Endothelial cell (in vitro differentiated cells): Measurements from ENCODE around the gene AP3B1. TPM values are rescaled to one million over a fixed set of nuclear protein-coding genes. Genes with fewer than 3 reads are reported as not detected.

Experiments used
- DNase-seq: peaks from one replicate; pipeline ENCODE4 v3.0.0; 2021; ENCODE audit warnings: low spot score
- H3K27ac Mint-ChIP-seq: one replicate; pipeline ENCODE4 v1.8.0; 2021; ENCODE audit warnings: mixed read lengths, inconsistent platforms; ENCODE audit not compliant: unreplicated experiment
- H3K27me3 Mint-ChIP-seq: one replicate; pipeline ENCODE4 v1.8.0; 2021; ENCODE audit warnings: mild to moderate bottlenecking, moderate library complexity, mixed read lengths, inconsistent platforms; ENCODE audit not compliant: unreplicated experiment
- H3K36me3 Mint-ChIP-seq: one replicate; pipeline ENCODE4 v1.8.0; 2021; ENCODE audit warnings: mild to moderate bottlenecking, low read depth, mixed read lengths, inconsistent platforms; ENCODE audit not compliant: unreplicated experiment
- H3K4me1 Mint-ChIP-seq: one replicate; pipeline ENCODE4 v1.8.0; 2021; ENCODE audit warnings: mild to moderate bottlenecking, mixed read lengths, inconsistent platforms; ENCODE audit not compliant: unreplicated experiment
- H3K4me3 Mint-ChIP-seq: one replicate; pipeline ENCODE4 v1.8.0; 2021; ENCODE audit warnings: mild to moderate bottlenecking, mixed read lengths, inconsistent platforms; ENCODE audit not compliant: unreplicated experiment
- H3K9me3 Mint-ChIP-seq: one replicate; pipeline ENCODE4 v1.8.0; 2021; ENCODE audit warnings: mixed read lengths, inconsistent platforms; ENCODE audit not compliant: unreplicated experiment
- total RNA-seq: library from RNA; stranded (reverse); fragmentation: NEBNext Ultra II Directional; extraction: Animal tissue kit (Norgen Biotek cat#: 25700); gene quantifications from one replicate; pipeline ENCODE4 v1.2.1, GENCODE V29; 2021; ENCODE audit not compliant: unreplicated experiment
- TF ChIP-seq, protein P1 (sequence below): fragments of 200-600 bp; sonication (generic); IDR thresholded peaks from one replicate; pipeline ENCODE4 v1.5.0; 2021; ENCODE audit warnings: antibody characterized with exemption; ENCODE audit not compliant: unreplicated experiment

Gene AP3B1
- total RNA-seq, 1 donor from 2014 or later: 60.9 TPM

DNA sequence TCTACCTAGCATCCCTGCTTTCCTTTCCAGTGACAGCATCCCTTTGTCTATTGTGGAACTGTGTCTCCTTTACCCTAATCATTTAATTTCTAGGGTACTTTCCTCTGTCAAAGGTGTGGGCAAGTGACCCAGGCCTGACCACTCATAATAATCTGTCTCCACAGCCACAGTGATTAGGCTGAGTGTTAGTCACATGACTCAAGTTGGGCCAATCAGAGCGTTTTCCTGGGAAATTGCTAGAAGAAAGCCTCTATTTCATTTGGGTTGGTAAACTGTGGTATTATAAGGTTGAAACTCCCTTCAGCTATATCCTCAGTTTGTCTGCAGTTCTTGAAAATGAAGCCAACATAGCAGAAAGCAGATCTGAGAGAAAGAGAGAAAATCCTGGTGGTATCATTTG lies 14.2 kb upstream of the AP3B1 start:
- TF ChIP-seq, protein P1, sequence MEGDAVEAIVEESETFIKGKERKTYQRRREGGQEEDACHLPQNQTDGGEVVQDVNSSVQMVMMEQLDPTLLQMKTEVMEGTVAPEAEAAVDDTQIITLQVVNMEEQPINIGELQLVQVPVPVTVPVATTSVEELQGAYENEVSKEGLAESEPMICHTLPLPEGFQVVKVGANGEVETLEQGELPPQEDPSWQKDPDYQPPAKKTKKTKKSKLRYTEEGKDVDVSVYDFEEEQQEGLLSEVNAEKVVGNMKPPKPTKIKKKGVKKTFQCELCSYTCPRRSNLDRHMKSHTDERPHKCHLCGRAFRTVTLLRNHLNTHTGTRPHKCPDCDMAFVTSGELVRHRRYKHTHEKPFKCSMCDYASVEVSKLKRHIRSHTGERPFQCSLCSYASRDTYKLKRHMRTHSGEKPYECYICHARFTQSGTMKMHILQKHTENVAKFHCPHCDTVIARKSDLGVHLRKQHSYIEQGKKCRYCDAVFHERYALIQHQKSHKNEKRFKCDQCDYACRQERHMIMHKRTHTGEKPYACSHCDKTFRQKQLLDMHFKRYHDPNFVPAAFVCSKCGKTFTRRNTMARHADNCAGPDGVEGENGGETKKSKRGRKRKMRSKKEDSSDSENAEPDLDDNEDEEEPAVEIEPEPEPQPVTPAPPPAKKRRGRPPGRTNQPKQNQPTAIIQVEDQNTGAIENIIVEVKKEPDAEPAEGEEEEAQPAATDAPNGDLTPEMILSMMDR: no peak
- no peak for DNase-seq
- Mint-ChIP-seq H3K4me3 (no peak overlapping the region), H3K27ac (no peak overlapping the region), H3K27me3 (no peaks in the 10 kb centered on the region), H3K4me1 (no peaks in the 10 kb centered on the region), H3K36me3 (no peaks in the 10 kb centered on the region), H3K9me3 (no peaks in the 10 kb centered on the region)

DNA sequence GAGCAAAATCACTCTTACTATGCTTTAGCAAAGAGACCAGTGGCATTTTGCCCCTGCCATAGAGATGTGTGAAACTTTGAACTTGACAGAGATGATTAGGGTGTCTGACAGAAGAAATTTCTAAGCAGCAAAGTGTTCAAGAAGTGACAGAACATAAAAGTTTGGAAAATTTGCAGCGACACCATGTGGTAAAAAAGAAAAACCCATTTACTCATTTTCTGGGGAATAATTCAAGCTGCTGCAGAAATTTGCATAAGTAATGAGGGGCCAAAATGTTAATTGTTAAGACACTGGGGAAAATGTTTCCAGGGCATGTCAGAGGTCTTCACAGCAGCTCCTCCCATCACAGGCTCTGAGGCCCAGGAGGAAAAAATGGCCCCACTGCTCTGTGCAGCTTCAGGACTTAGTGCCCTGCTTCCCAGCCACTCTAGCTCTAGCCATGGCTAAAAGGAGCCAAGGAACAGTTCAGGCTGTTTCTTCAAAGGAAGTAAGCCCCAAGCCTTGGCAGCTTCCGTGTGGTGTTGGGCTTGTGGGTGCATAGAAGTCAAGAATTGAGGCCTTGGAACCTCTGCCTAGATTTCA lies 6.1 kb upstream of the AP3B1 start:
- H3K4me1 Mint-ChIP-seq: peaks cover 4% of the 10 kb centered on the region
- H3K4me3 Mint-ChIP-seq: no peak overlapping the region
- TF ChIP-seq, protein P1: peak; percentile 15
- H3K27me3 Mint-ChIP-seq: peaks cover 4% of the 10 kb centered on the region
- H3K27ac Mint-ChIP-seq: no peak overlapping the region
- H3K36me3 Mint-ChIP-seq: peaks cover 11% of the 10 kb centered on the region
- peaks cover 4% of the 10 kb centered on the region for H3K9me3 Mint-ChIP-seq
- no peak for DNase-seq

GRCh38 chr5:78295035-78295961 lies 800 bp upstream of the AP3B1 start:
- H3K27ac Mint-ChIP-seq: peak overlapping the region; percentile 93
- peak overlapping the region; percentile 97 for H3K4me3 Mint-ChIP-seq
- peaks cover 4% of the 10 kb centered on the region for H3K27me3 Mint-ChIP-seq
- no peaks in the 10 kb centered on the region for H3K9me3 Mint-ChIP-seq
- DNase-seq: peak; percentile 24
- TF ChIP-seq, protein P1: peak; percentile 33
- peaks cover 9% of the 10 kb centered on the region for H3K36me3 Mint-ChIP-seq
- H3K4me1 Mint-ChIP-seq: peaks cover 20% of the 10 kb centered on the region

DNA sequence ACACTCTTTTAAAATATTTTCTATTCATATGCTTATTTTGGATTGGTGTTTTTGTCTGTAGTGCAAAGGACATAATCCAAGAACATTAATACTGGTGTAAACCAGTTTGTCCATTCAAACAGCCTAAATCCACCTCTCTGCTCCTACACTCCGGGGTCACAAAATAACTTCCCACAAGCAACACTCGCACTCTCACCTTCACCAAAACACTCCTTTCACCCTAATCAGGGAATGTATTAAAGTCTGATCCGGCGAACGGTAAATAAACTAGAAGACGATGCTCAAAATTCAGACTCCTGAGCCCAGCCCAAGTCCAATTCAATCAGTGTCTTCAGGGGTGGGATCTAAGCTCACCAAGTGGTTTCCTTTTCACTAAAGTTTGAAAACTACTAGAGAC lies 649 bp downstream of the AP3B1 start:
- TF ChIP-seq, protein P1: no peak
- Mint-ChIP-seq H3K4me3 (peak overlapping the region; percentile 97), H3K4me1 (peaks cover 30% of the 10 kb centered on the region), H3K27me3 (peaks cover 2% of the 10 kb centered on the region), H3K9me3 (no peaks in the 10 kb centered on the region), H3K27ac (peak overlapping the region; percentile 94), H3K36me3 (peaks cover 4% of the 10 kb centered on the region)
- DNase-seq: no peak

DNA sequence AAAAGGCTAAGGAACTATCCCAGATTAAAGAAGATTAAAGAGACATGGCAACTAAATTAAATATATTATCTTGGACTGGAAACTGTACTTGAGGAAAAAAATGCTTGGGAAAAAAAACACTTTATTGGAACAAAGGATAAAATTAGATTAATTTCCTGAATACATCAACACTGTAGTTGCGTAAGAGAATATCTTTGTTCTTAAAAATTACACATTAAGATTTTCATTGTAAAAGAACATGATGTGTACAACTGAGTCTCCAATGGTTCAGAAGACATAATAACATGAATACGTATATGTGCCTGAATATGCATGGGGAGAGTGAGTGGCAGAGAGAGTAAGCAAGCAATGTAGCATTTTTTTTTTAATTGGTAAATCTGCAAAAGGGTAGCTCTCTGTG lies 2.8 kb downstream of the AP3B1 start:
- Mint-ChIP-seq H3K27ac (no peak overlapping the region), H3K4me3 (no peak overlapping the region), H3K27me3 (peaks cover 2% of the 10 kb centered on the region), H3K9me3 (no peaks in the 10 kb centered on the region), H3K36me3 (peaks cover 4% of the 10 kb centered on the region), H3K4me1 (peaks cover 35% of the 10 kb centered on the region)
- DNase-seq: no peak
- TF ChIP-seq, protein P1: no peak
